Neural cell (in vitro differentiated cells): ENCODE results near the gene ZMAT5. TPM values are rescaled to one million over a fixed set of nuclear protein-coding genes. Genes with fewer than 3 reads are reported as not detected.

Experiments
- H2AFZ ChIP-seq: fragments of 200-600, 300-800 bp; sonication (generic), shearing (Covaris generic); 2 replicates; pipeline ENCODE4 v1.6.0; 2014; ENCODE audit warnings: low read depth, mild to moderate bottlenecking, antibody characterized with exemption, low read length, moderate library complexity
- H3F3A ChIP-seq: fragments of 200-600 bp; shearing (Covaris generic); 2 replicates; pipeline ENCODE4 v1.6.1; 2016; ENCODE audit warnings: mild to moderate bottlenecking, moderate library complexity, mixed read lengths, antibody characterized with exemption, low read length; ENCODE audit not compliant: insufficient read depth, poor library complexity, severe bottlenecking
- H3K27ac ChIP-seq: fragments of 200-600, 300-800 bp; sonication (generic), shearing (Covaris generic); 2 replicates; pipeline ENCODE4 v1.5.1; 2014; ENCODE audit warnings: mild to moderate bottlenecking, low read length, moderate library complexity
- H3K27me3 ChIP-seq: fragments of 300-800, 200-600 bp; sonication (generic), shearing (Covaris generic); 2 replicates; pipeline ENCODE4 v1.6.0; 2014; ENCODE audit warnings: mild to moderate bottlenecking, low read depth, low read length, moderate library complexity; ENCODE audit not compliant: insufficient read depth
- H3K36me3 ChIP-seq: fragments of 300-800, 200-600 bp; sonication (generic), shearing (Covaris generic); 2 replicates; pipeline ENCODE4 v1.5.1; 2014; ENCODE audit warnings: mild to moderate bottlenecking, antibody characterized with exemption, low read length, moderate library complexity; ENCODE audit not compliant: insufficient read depth
- H3K4me2 ChIP-seq: fragments of 300-800, 200-600 bp; sonication (generic), shearing (Covaris generic); 2 replicates; pipeline ENCODE4 v1.6.0; 2014; ENCODE audit warnings: mild to moderate bottlenecking, low read length
- H3K4me3 ChIP-seq: fragments of 300-800, 200-600 bp; sonication (generic), shearing (Covaris generic); 2 replicates; pipeline ENCODE4 v1.5.1; 2014; ENCODE audit warnings: mild to moderate bottlenecking, low read length, moderate library complexity
- H3K79me2 ChIP-seq: fragments of 200-600 bp; shearing (Covaris generic); replicated peaks from 2 replicates; pipeline ENCODE4 v1.6.0; 2014; ENCODE audit warnings: mild to moderate bottlenecking, low read length, moderate library complexity; ENCODE audit not compliant: insufficient read depth
- H3K9ac ChIP-seq: fragments of 300-800, 200-600 bp; sonication (generic), shearing (Covaris generic); 2 replicates; pipeline ENCODE4 v1.6.1; 2016; ENCODE audit warnings: mild to moderate bottlenecking, low read length, mixed read lengths
- H3K9me2 ChIP-seq: fragments of 200-600 bp; shearing (Covaris generic); 2 replicates; pipeline ENCODE4 v1.6.1; 2016; ENCODE audit warnings: mild to moderate bottlenecking, low read length, mixed read lengths; ENCODE audit not compliant: insufficient read depth
- H3K9me3 ChIP-seq: fragments of 200-600, 300-800 bp; sonication (generic), shearing (Covaris generic); 2 replicates; pipeline ENCODE4 v1.6.1; 2016; ENCODE audit warnings: mild to moderate bottlenecking, mixed run types, low read length, moderate library complexity, mixed read lengths
- H4K20me1 ChIP-seq: fragments of 200-600 bp; shearing (Covaris generic); 2 replicates; pipeline ENCODE4 v1.6.1; 2016; ENCODE audit warnings: mild to moderate bottlenecking, mixed run types; ENCODE audit not compliant: insufficient read depth
- EP300 ChIP-seq: fragments of 450-650 bp; conservative IDR thresholded peaks from 2 replicates; pipeline ENCODE4 v1.6.1; 2014; ENCODE audit warnings: antibody characterized with exemption, mild to moderate bottlenecking, moderate library complexity; ENCODE audit not compliant: poor library complexity, severe bottlenecking
- EZH2 ChIP-seq: fragments of 200-600, 300-800 bp; shearing (Covaris generic), sonication (generic); IDR thresholded peaks from 2 replicates; pipeline ENCODE4 v1.6.1; 2014; ENCODE audit warnings: antibody characterized with exemption, low read length, borderline replicate concordance, mild to moderate bottlenecking; ENCODE audit not compliant: insufficient read depth, poor library complexity, severe bottlenecking
- MXI1 ChIP-seq: fragments of 450-650 bp; conservative IDR thresholded peaks from 2 replicates; pipeline ENCODE4 v1.6.1; 2014; ENCODE audit warnings: antibody characterized with exemption, mild to moderate bottlenecking; ENCODE audit not compliant: poor library complexity, severe bottlenecking
- POLR2AphosphoS5 ChIP-seq: IDR thresholded peaks from 2 replicates; pipeline ENCODE4 v1.6.1; 2012
- RAD21 ChIP-seq: fragments of 450-650 bp; conservative IDR thresholded peaks from 2 replicates; pipeline ENCODE4 v1.6.1; 2014; ENCODE audit warnings: antibody characterized with exemption, mild to moderate bottlenecking, moderate library complexity
- REST ChIP-seq: IDR thresholded peaks from 2 replicates; pipeline ENCODE4 v1.6.1; 2012; ENCODE audit warnings: borderline replicate concordance
- SMC3 ChIP-seq: fragments of 450-650 bp; conservative IDR thresholded peaks from 2 replicates; pipeline ENCODE4 v1.6.1; 2014; ENCODE audit warnings: antibody characterized with exemption, mild to moderate bottlenecking, moderate library complexity; ENCODE audit not compliant: poor library complexity
- TAF1 ChIP-seq: IDR thresholded peaks from 2 replicates; pipeline ENCODE4 v1.6.1; 2012; ENCODE audit warnings: low read depth
- polyA plus RNA-seq: library from polyadenylated mRNA; depleted of rRNA; stranded (reverse); fragments of >200 nt; gene quantifications from 2 replicates; pipeline ENCODE4 v1.2.3, GENCODE V29; 2014
- TF ChIP-seq, protein P1 (sequence below): fragments of 450-650 bp; IDR thresholded peaks from 2 replicates; pipeline ENCODE4 v1.5.1; 2014; ENCODE audit warnings: antibody characterized with exemption, mild to moderate bottlenecking, moderate library complexity; ENCODE audit not compliant: poor library complexity, severe bottlenecking

The ZMAT5 gene
- polyA plus RNA-seq, 1 donor from 2014 or later = 54.9 TPM

- no peaks in the 10 kb centered on the region for H3F3A ChIP-seq
- H3K9me2 ChIP-seq = no peaks in the 10 kb centered on the region
- TF ChIP-seq MXI1 (no peak), RAD21 (no peak), SMC3 (no peak), EP300 (no peak), EZH2 (no peak), TAF1 (no peak), REST (no peak), POLR2AphosphoS5 (no peak)
- TF ChIP-seq, protein P1, sequence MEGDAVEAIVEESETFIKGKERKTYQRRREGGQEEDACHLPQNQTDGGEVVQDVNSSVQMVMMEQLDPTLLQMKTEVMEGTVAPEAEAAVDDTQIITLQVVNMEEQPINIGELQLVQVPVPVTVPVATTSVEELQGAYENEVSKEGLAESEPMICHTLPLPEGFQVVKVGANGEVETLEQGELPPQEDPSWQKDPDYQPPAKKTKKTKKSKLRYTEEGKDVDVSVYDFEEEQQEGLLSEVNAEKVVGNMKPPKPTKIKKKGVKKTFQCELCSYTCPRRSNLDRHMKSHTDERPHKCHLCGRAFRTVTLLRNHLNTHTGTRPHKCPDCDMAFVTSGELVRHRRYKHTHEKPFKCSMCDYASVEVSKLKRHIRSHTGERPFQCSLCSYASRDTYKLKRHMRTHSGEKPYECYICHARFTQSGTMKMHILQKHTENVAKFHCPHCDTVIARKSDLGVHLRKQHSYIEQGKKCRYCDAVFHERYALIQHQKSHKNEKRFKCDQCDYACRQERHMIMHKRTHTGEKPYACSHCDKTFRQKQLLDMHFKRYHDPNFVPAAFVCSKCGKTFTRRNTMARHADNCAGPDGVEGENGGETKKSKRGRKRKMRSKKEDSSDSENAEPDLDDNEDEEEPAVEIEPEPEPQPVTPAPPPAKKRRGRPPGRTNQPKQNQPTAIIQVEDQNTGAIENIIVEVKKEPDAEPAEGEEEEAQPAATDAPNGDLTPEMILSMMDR = no peak
- H2AFZ ChIP-seq = no peak overlapping the region
- no peak overlapping the region for H3K27ac ChIP-seq
- no peaks in the 10 kb centered on the region for H3K9me3 ChIP-seq
- peaks cover 5% of the 10 kb centered on the region for H3K79me2 ChIP-seq
- H3K27me3 ChIP-seq = no peaks in the 10 kb centered on the region
- H4K20me1 ChIP-seq = no peaks in the 10 kb centered on the region
- H3K9ac ChIP-seq = no peak overlapping the region
- H3K4me2 ChIP-seq = no peak overlapping the region
- no peaks in the 10 kb centered on the region for H3K36me3 ChIP-seq
- H3K4me3 ChIP-seq = no peak overlapping the region
Observed at GRCh38 chr22:29762263-29762662, 4.5 kb downstream of the ZMAT5 start.

- TF ChIP-seq, protein P1 = no peak
- no peak for TF ChIP-seq TAF1
- TF ChIP-seq RAD21 = no peak
- no peak for TF ChIP-seq REST
- TF ChIP-seq POLR2AphosphoS5 = no peak
- TF ChIP-seq MXI1 = no peak
- TF ChIP-seq EP300 = no peak
- no peak for TF ChIP-seq EZH2
- no peak for TF ChIP-seq SMC3
- Histone ChIP-seq H4K20me1 (no peaks in the 10 kb centered on the region), H3K27me3 (no peaks in the 10 kb centered on the region), H3K9ac (no peak overlapping the region), H2AFZ (no peak overlapping the region), H3F3A (no peaks in the 10 kb centered on the region), H3K4me3 (no peak overlapping the region), H3K27ac (no peak overlapping the region), H3K36me3 (no peaks in the 10 kb centered on the region), H3K4me2 (no peak overlapping the region), H3K79me2 (no peaks in the 10 kb centered on the region), H3K9me3 (no peaks in the 10 kb centered on the region), H3K9me2 (no peaks in the 10 kb centered on the region)
Observed at GRCh38 chr22:29758959-29759358, 7.8 kb downstream of the ZMAT5 start.
